HFF-Myc (cell line): ENCODE measurements around the gene CCND2.

ENCODE experiments used
- DNase-seq: peaks from one replicate; pipeline ENCODE4 v3.0.0-alpha.2; 2011; ENCODE audit warnings: low read depth; ENCODE audit errors: extremely low read depth
- H3K4me3 ChIP-seq: replicated peaks from 2 replicates; pipeline ENCODE4 v1.5.1; 2011; ENCODE audit warnings: low read depth, mild to moderate bottlenecking, control low read depth, low read length
- CTCF ChIP-seq: IDR thresholded peaks from 2 replicates; pipeline ENCODE4 v1.5.1; 2012; ENCODE audit warnings: mild to moderate bottlenecking, low read depth, low read length, control low read depth; ENCODE audit errors: missing control alignments

Gene CCND2

DNA sequence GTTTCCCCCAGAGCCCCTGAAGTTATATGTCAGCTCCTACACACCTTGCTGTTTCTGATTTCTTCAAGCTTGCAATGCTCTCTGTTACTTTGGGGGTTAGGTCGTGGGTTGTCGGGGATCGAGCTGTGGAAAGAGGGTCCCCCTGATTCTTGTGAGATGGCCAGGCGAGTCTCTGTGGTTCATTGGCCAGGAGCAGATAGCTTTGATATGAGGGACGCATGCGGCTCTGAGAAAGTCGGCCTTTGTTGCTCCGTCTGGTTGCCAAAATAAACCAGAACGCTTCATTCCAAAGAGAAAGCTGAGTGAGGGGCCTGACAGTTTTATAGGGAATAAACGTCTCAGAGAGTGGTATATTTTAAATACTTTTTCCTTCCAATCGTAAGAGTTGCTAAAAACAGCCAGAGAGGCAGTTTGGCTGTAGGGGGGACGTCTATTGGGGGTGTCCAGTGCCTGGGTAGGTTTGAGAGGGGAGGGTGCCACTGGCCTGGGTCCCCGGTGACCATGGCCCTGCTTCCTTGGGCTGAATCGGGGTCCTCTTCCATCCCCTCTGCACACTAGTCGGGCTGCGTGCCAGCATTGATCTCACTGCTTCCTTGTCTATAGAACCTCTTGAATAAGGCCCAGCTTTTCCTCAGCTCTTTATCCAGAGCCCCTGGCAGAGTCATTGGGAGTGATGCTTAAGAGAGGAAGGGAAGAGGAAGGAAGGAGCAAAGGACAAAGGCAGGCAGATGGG lies 18.9 kb downstream of the CCND2 start:
- TF ChIP-seq CTCF = no peak
- no peak for DNase-seq
- H3K4me3 ChIP-seq = no peak overlapping the region

GRCh38 chr12:4293299-4293965 lies 19.9 kb downstream of the CCND2 start:
- no peak overlapping the region for H3K4me3 ChIP-seq
- no peak for TF ChIP-seq CTCF
- DNase-seq = no peak

GRCh38 chr12:4293966-4294505 lies 20.5 kb downstream of the CCND2 start:
- no peak overlapping the region for H3K4me3 ChIP-seq
- no peak for DNase-seq
- TF ChIP-seq CTCF = no peak

DNA sequence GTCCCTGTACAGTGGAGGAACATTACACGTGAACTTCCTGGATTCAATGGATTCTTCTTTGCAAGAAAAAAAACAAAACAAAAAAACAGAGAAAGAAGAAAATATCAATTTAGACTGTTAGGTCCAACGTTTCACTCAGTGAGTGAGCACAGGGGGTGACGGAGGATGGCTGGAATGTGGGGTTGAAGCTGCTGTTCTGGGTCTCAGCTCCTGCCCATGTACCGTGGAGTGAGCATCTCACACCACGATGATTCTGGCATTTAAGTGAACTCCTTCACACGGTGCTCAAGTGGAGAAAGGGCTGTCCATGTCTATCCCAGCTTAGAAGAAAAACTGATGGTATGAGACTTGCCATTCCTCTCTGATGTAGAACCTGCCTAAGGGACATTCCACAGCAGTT lies 23.2 kb downstream of the CCND2 start:
- no peak for DNase-seq
- no peak for TF ChIP-seq CTCF

GRCh38 chr12:4297617-4298016 lies 24.1 kb downstream of the CCND2 start:
- H3K4me3 ChIP-seq = no peak overlapping the region
- no peak for TF ChIP-seq CTCF
- DNase-seq = no peak

More for the DNA sequence above, 23.2 kb downstream of the CCND2 start:
- no peak overlapping the region for H3K4me3 ChIP-seq

GRCh38 chr12:4300883-4301282 lies 27.3 kb downstream of the CCND2 start:
- no peak for TF ChIP-seq CTCF
- no peak for DNase-seq

More at GRCh38 chr12:4300883-4301282, 27.3 kb downstream of the CCND2 start:
- H3K4me3 ChIP-seq = no peak overlapping the region
